RCC 7860 (cell line): ENCODE results near the gene OR10H5.
"Not testable (repeated sequence)": the region's sequence is repeated elsewhere in the genome, so short reads cannot be mapped to it uniquely, and the experiment has no call there.

Experiments
- DNase-seq: peaks from one replicate; pipeline ENCODE4 v3.0.0-alpha.2; 2015; ENCODE audit warnings: low spot score
- FAIRE-seq: peaks from 2 replicates; lab custom pipeline; 2012; peaks lifted over from hg19 to GRCh38; lab: Jason Lieb, UNC

The OR10H5 gene

DNA sequence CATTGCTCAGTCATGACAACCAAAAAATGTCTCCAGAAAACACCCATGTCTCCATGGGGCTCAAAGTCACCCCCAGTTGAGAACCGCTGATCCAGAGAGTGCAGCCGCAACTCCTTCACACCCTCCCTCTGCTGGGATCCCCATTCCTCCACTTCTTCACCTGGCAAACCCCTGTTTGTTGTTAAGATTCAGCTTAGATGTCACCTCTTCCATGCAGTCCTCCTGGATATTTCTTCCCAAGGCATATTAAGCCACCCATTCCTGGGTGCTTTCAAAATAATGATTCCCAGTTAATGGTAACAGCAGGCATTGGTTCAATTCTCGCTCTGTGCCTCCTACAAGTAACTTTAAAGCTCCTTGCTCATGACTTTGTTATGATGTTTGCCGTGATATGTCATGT, 24.0 kb downstream of the OR10H5 start:
- FAIRE-seq (no peak), DNase-seq (no peak)

DNA sequence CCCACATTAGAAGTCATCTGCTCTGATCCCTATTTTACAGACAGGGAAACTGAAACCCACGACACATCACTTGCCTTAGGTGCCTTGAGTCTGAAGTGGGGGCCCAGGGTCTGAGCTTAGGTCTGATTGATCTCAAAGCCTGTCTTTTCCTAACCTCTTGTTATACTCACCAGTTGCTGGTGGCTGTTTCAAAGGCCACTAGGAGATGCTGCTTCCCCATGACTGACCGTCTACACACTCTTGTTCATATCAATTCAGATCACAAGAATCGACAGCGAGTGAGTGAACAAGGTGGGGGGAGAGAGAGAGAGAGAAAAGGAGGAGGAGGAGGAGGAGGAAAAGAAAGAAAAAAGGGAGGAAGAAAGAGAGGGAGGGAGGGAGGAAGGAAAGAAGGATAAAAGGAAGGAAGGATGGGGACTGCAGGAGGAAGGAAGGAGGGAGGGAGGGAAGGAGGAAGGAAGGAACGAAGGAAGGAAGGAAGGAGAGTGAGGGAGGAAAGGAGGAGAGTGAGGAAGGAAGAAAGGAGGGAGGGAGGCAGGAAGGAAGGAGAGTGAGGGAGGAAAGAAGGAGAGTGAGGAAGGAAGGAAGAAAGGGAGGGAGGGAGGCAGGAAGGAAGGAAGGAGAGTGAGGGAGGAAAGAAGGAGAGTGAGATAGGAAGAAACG, 24.7 kb downstream of the OR10H5 start:
- FAIRE-seq (no peak), DNase-seq (peak; percentile 23)

DNA sequence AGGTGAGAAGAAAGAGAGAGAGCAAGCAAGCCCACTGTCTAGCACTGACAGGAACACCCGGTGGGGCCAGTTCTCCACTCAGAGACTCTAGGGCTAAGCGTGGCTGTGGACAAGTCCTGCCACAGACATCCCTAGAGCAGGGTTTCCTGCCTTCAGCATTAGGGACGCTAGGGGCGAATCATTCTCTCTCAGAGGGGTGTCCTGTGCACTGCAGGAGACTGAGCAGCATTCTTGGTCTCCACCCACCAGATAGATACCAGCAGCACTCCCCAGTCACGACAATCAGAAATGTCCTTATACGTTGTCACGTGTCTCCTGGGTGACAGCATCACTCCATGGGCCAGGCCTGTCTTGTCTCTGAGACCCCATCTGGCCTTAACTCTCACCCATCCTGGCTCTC, 26.5 kb downstream of the OR10H5 start:
- no peak for DNase-seq
- no peak for FAIRE-seq

DNA sequence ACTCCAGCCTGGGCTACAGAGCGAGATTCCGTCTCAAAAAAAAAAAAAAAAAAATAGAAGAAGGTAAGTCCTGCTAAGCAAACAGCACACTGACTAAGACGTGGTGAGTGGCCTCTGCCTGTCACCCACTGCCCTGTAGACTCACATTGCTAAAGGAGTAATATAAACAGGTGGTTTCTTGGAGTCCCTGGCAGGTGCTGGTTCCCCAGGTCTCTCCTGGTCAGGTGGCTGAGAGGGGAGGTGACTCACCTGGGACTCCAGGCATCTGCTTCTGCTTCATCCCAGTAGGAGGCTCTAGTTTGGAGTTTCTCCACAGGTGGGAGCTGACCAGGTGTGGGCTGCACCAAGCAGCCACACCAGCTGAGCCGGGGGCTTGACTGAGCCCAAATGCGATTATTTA, 27.8 kb downstream of the OR10H5 start, which contains the start of gene OR10H1:
Gene OR10H1, minus strand, starts transcription at position 359 of the 400 bp plus-strand sequence. CDS start 7,627 bp downstream, outside the sequence.
- FAIRE-seq (no peak), DNase-seq (no peak)

DNA sequence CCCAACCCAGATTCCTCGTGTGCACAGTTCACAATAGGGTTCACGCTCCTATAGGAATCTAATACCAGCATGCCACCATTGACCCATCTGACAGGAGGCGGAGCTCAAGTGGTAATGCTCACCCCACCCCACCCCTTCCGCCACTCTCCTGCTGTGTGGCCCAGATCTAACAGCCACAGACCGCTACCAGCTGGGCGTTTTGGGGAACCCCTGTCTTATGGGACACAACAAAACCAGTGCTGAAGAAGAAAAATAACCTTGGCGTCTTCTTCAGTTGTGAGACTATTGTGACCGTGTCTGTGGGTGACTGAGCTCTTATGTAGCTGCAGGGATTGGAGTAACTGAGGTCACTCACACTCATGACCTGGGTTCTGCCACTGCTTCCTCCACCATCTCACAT, 33.2 kb downstream of the OR10H5 start:
- FAIRE-seq (no peak), DNase-seq (no peak)

DNA sequence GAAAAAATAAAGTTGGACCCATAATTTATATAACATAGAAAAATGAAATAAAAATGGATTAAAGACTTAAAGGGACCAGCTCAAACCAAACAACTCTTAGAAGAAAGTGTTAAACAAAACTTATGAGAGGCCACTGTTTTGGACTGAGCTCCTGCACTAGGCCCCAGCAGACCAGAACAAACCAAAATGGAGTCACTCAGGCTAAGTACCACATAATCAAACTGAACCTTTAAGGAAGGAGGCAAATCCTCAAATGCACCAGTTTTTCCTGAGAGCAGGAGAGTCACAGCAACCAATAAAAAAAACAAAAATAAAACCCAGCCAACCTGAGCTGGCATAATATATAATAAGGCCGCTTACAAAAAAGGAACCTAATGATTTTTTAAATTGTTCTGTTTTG, 38.3 kb downstream of the OR10H5 start:
- no peak for DNase-seq
- no peak for FAIRE-seq

DNA sequence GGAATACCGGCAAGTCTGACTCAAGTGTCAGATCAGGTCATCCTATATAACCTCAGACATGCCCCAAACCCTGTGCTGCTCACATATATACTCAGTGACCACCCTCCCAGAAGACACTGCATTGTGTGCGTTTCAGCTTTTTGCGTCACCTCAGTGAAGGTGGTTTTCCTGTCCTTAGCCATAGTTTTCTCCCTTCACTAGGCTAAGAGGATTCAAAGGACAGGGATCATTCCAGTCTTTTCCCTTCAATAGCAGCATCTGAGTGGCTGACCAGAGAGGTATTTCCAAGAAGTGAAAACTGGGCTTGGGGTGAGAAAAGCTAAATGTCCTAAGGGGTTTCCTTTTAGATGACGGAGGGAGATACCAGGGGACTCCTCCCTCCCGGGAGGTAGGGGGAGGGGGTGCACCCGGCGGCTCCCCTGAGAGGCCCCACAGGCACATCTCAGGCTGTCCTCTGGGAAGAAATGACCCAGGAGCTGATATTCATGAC, 40.7 kb downstream of the OR10H5 start:
- FAIRE-seq, result peak; percentile 68
- DNase-seq, result peak; percentile 82

DNA sequence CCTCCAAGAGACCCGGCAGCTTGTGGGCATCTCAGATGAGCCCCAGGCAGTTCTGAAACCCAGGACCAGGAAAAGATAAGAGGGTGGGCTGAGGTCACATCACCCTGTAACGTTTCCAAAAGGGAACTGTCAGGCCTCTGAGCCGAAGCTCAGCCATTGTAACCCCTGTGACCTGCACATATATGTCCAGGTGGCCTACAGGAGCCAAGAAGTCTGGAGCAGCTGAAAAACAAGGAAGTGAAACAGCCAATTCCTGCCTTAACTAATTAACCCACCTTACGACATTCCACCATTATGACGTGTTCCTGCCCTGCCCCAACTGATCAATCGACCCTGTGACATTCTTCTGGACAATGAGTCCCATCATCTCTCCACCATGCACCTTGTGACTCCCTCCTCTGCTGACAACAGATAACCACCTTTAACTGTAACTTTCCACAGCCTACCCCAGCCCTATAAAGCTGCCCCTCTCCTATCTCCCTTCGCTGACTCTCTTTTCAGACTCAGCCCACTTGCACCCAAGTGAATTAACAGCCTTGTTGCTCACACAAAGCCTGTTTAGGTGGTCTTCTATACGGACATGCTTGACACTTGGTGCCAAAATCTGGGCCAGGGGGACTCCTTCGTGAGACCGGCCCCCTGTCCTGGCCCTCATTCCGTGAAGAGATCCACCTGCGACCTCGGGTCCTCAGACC, 41.3 kb downstream of the OR10H5 start:
- peak; percentile 87 for FAIRE-seq
- DNase-seq, result peak; percentile 95

DNA sequence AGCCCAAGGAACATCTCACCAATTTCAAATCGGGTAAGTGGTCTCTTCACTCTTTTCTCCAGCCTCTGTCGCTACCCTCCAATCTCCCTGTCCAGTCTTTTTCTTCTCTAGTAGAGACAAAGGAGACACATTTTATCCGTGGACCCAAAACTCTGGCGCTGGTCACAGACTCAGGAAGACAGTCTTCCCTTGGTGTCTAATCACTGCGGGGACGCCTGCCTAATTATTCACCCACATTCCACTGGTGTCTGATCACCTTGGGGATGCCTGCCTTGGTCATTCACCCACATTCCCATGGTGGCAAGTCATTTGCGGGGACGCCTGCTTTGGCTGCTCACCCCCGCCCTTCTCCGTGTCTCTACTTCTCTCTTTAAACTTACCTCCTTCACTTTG, 41.8 kb downstream of the OR10H5 start:
- DNase-seq, result peak; percentile 83
- FAIRE-seq, result peak; percentile 76

DNA sequence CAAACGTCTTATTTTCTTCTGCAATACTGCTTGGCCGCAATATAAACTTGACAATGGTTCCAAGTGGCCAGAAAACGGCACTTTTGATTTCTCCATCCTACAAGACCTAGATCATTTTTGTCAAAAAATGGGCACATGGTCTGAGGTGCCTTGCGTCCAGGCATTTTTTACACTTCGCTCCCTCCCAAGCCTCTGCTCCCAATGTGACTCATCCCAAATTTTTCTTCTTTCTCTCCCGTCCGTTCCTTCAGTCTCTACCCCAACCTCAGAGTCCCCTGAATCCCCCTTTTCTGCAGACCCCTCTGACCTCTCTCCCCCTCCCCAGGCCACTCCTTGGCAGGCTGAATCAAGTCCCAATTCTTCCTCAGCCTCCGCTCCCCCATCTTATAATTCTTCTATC, 42.3 kb downstream of the OR10H5 start:
- FAIRE-seq (no peak), DNase-seq (no peak)

DNA sequence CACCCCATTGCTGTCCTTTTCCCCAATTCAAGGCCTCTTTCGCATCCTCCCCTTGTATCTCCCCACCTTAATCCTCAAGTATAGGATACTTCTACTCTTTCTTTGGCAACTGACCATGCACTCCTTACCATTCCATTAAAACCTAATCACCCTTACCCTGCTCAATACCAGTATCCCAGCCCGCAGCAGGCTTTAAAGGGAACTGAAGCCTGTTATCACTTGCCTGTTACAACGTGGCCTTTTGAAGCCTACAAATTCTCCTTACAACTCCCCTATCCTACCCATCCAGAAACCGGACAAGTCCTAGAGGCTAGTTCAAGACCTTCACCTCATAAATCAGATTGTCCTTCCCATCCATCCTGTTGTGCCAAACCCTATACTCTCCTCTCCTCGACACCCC, 44.2 kb downstream of the OR10H5 start:
- FAIRE-seq (no peak), DNase-seq (no peak)

DNA sequence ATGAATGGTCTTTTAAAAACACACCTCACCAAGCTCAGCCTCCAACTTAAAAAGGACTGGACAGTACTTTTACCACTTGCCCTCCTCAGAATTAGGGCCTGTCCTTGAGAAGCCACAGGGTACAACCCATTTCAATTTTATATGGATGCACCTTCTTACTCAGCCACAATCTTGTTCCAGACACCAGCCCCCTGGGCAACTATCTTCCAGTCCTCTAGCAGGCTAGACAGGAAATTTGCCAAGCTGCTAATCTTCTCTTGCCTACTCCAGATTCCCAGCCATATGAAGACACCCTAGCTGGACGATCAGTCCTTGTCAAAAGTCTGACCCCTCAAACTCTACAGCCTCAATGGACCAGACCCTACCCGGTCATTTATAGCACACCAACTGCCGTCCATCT, 46.8 kb downstream of the OR10H5 start:
- DNase-seq, FAIRE-seq: not testable (repeated sequence)

DNA sequence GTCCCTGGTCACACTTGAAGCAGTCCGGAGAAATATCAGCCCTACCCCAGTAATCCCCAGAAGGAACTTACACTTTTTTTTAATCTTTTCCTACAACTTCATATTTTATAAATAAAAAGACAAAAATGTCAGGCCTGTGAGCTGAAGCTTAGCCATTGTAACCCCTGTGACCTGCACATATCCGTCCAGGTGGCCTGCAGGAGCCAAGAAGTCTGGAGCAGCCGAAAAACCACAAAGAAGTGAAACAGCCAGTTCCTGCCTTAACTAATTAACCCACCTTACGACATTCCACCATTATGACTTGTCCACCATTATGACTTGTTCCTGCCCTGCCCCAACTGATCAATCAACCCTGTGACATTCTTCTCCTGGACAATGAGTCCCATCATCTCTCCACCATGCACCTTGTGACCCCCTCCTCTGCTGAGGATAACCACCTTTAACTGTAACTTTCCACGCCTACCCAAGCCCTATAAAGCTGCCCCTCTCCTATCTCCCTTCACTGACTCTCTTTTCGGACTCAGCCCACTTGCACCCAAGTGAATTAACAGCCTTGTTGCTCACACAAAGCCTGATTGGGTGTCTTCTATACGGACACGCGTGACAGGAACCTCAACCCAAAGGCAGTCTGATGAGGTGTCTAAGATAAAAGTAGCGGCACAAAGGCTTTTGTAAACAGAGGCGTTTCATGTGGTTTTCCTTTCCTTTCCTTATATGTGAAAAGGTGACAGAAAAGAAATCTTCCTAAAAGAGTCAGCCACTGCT, 48.3 kb downstream of the OR10H5 start:
- FAIRE-seq (peak; percentile 98), DNase-seq (peak; percentile 92)

DNA sequence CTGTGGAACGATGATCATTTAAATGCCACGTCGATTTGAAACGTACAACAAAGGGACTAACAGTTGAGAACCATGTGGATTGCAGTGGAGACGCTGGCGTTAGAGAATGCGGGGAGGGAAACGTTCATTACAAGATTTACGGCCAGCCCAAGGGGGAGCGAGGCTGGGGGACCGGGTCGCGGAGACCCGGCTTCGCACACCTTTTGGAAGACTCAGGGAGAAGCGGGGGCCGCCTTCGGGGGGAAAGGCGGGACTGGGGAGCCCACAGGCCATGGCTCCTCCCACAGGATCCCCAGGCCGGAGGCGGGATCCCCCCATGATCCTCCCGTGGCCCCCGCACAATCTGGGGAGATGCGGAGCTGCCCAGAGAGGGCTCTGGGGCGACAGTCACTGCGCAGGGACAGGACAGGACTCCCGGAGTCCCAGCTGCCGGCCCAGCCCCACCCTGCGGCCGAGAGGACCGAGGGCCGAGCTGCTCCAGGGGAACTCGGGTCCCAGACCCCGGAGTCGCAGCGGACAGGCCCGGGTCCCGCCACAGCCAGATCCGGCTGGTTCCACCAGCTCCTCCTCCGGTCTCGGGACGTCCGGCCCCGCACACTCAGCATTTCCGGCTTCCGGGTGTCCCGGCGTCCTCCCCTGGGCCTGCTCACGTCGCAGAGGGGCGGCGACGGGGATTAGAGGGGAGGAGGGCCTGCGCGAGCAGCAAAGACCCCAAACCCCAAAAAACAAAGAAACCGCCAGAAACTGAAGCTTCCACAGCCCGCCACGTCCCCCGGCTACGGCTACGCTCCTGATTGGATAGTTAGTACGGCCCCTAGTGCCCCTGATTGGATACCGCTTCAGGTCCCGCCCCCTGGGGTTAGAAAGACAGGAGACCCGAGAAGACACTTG, 49.1 kb downstream of the OR10H5 start:
- DNase-seq (peak; percentile 95), FAIRE-seq (peak; percentile 91)

DNA sequence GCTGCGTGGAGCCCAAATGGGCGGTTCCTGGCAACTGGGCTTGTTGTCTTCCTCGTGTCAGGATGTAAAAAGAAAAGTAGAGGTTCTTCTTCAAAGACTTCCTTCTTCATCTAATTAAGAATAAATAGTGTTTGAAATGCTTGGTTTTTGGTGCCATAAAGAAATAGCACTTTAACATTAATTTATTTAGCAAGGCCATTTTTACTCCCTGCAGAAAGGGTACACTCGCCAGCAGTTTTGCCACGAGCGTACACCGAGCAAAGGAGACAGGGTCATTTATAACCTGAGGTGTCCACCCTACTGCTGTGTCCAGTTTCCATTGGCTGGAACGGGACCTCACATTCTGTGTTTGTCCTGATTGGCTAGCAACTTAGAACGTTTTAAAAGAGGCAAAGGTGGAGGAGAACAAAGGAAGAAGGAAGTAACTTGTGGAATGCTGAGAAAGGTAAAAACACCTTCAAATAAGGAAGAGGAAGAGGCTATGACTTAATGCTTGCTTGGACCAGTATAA, 49.8 kb downstream of the OR10H5 start:
- FAIRE-seq (no peak), DNase-seq (peak; percentile 75)

DNA sequence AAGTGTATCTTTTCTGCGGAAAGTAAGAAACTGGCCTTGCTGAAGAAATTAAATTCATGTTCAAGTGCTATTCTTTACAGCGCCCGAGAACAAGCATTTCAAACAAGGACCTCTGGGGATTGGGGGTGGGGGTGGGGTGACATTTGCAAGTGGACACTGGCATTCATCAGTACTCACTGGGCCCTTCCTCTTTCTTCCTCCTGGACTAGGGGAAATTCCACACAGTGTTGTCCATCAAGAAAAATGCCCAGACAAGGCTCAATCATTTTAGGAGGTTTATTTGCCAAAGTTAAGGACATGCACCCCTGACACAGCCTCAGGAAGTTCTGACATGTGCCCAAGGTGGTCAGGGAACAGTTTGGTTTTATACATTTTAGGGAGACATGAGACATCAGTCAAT, 50.9 kb downstream of the OR10H5 start:
- no peak for FAIRE-seq
- no peak for DNase-seq

DNA sequence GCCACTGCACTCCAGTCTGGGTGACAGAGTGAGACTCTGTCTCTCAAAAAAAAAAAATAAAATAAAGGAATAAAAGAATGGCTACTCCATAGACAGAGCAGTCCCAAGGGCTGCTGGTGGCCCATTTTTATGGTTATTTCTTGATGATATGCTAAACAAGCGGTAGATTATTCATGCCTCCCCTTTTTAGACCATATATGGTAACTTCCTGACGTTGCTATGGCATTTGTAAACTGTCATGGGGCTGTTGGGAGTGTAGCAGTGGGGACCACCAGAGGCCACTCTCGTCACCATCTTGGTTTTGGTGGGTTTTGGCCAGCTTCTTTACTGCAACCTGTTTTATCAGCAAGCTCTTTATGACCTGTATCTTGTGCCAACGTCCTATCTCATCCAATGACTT, 52.4 kb downstream of the OR10H5 start:
- FAIRE-seq, DNase-seq: not testable (repeated sequence)

DNA sequence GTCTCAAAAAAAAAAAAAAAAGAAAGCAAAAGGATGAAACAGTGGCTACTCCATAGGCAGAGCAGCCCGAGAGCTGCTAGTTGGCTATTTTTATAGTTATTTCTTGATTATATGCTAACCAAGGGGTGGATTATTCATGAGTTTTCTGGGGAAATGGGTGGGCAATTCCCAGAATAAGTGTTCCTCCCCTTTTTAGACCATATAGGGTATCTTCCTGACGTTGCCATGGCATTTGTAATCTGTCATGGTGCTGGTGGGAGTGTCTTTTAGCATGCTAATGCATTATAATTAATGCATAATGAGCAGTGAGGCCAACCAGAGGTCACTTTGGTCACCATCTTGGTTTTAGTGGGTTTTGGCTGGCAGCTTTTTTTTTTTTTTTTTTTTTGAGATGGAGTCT, 53.4 kb downstream of the OR10H5 start:
- FAIRE-seq (no peak), DNase-seq (no peak)

DNA sequence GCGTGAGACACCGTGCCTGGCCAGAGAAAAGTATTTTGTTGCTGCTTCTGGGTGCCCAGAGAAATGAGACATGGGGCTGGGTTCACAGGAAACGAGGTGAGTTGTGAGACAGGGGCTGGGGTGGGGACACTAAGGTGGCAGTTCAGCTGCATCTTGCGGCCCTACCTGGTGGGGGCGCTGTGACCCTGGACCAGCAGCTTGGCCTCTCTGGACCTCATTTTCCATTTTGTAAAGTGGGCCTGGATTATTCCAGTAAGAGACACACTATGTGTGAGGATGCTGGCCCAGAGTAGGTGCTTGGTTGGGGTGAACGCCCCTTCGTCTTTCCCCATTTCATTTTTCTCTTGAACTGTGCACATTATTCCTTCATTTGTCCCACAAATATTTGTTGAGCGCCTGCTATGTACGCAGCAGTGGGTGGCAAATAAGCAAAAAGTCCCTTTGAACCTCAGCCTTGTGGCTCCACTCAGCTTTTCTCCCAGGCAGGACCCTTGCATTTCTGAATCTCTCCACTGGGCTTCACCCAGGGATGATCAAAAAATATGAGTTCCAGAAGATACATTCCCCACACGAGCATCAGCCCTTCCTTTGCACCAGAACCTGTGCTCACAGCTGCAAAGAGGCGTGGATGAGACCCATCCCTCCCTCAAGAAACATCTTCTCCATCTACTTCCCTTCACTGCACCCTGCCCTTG, 54.6 kb downstream of the OR10H5 start:
- DNase-seq (no peak), FAIRE-seq (no peak)
